ENCODE results near the gene SMIM29. TPM values are rescaled to one million over a fixed set of nuclear protein-coding genes. Genes with fewer than 3 reads are reported as not detected.
"Not testable (repeated sequence)": the region's sequence is repeated elsewhere in the genome, so short reads cannot be mapped to it uniquely, and the experiment has no call there.

The SMIM29 gene
- total RNA-seq, 1 donor from 2014 or later: 19.0 TPM

DNA sequence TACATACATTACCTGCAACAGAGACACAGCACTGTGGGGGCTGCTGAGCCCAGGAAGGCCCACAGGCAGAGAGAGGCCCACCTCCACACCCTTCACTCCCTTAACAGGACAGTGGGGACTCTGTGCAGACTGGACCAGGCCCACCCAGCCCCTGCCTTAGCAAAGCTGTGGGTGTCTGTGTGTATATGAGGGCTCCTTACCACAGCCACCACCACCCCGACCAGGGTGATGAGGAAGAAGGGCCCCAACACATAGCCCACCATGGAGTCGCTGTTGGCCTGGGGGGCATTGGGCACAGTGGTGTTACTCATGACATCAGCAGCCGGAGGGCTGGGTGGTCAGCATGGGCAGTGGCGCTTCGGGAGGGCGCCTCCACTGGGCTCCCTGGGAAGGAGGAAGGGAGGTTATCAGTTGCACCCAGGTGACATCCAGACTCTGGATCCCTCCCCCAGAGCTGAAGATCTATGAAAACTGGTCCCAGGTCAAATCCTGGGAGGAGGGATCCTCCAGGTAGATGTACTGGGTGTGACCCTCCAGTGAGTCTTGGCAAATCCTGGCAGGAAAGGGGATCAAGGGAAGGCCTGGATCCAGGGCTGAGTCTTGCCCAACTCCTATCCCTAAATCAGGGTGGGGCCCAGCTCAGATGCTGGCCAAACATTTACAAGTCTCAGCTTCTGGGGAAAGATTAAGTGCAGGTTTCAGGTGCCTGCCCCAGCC, 1.2 kb downstream of the SMIM29 start:
- H3K27me3 Mint-ChIP-seq (ENCODE audit: low read depth): no peaks in the 10 kb centered on the region
- H3K36me3 Mint-ChIP-seq (ENCODE audit: low read depth): no peaks in the 10 kb centered on the region
- H3K4me3 Mint-ChIP-seq (ENCODE audit: unreplicated experiment): peak overlapping the region; percentile 90
- TF ChIP-seq CTCF (IDR thresholded peaks at IDR 0.05): no peak
- peak overlapping the region; percentile 49 for H3K27ac Mint-ChIP-seq (ENCODE audit: unreplicated experiment)
- H3K4me1 Mint-ChIP-seq (ENCODE audit: low read depth): peaks cover 52% of the 10 kb centered on the region
- DNase-seq (ENCODE audit: low spot score): no peak
- H3K9me3 Mint-ChIP-seq (ENCODE audit: low read depth): no peaks in the 10 kb centered on the region

DNA sequence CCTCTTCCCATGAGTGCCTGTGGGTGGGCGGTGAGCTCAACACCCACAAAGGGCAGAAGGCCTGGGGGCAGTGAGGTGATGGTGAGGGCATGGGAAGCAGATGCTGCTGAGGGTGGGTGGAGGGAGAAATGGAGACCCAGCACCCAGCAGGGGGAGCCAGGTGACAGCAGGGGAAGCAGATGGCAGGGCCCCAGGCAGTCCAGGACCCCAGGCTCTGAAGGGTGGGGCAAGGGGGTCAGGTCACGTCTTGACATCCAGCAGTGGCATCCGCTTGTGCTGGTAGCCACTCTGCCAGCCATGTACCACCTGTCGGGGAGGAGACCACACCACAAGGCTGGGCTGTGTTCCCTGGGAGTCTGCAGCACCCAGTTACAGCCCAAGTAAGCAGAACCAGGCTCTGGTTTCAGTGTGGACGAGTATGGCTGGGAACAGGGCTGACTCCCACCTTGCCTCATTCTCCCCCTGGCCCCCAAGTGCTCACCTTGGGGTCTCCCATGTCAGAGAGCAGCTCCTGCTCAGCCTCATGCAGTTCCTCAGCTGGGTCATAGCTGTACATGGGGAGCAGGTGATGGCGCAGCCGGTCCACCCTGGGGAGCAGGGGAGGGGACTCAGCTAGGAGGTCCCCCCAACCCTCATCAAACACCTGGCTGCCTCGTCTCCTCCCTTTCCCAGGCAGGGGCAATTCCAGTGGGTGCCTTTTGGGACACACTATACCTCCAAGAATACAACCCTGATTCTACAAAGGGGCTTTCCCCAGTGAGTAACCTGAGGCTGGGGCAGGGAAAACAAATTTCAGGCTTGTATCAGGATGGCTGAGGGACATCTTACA, 2.0 kb downstream of the SMIM29 start:
- Mint-ChIP-seq H3K27me3 (ENCODE audit: low read depth) (no peaks in the 10 kb centered on the region), H3K4me3 (ENCODE audit: unreplicated experiment) (no peak overlapping the region), H3K9me3 (ENCODE audit: low read depth) (no peaks in the 10 kb centered on the region), H3K4me1 (ENCODE audit: low read depth) (peaks cover 54% of the 10 kb centered on the region), H3K36me3 (ENCODE audit: low read depth) (no peaks in the 10 kb centered on the region), H3K27ac (ENCODE audit: unreplicated experiment) (no peak overlapping the region)
- DNase-seq (ENCODE audit: low spot score): no peak
- TF ChIP-seq CTCF (IDR thresholded peaks at IDR 0.05): peak; percentile 75

DNA sequence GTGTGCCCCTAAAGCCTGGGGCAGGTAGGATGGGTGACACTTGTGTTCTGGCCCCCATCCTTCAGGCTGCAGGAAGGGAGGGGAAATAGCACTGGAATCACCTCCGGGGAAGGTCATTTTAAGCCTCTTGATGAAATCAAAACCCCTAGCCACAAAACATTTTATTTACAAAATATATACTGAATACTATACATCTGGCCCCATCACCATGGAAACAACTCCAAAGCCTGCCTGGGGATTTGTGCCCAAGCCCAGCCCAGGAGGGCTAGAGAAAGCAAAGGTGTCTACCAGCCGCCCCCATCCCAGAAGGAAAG, 2.6 kb downstream of the SMIM29 start:
- Mint-ChIP-seq H3K4me3 (ENCODE audit: unreplicated experiment) (no peak overlapping the region), H3K4me1 (ENCODE audit: low read depth) (peaks cover 54% of the 10 kb centered on the region), H3K36me3 (ENCODE audit: low read depth) (peaks cover 1% of the 10 kb centered on the region), H3K27me3 (ENCODE audit: low read depth) (no peaks in the 10 kb centered on the region), H3K27ac (ENCODE audit: unreplicated experiment) (peak overlapping the region; percentile 41), H3K9me3 (ENCODE audit: low read depth) (no peaks in the 10 kb centered on the region)
- peak; percentile 0 for DNase-seq (ENCODE audit: low spot score)
- no peak for TF ChIP-seq CTCF (IDR thresholded peaks at IDR 0.05)

DNA sequence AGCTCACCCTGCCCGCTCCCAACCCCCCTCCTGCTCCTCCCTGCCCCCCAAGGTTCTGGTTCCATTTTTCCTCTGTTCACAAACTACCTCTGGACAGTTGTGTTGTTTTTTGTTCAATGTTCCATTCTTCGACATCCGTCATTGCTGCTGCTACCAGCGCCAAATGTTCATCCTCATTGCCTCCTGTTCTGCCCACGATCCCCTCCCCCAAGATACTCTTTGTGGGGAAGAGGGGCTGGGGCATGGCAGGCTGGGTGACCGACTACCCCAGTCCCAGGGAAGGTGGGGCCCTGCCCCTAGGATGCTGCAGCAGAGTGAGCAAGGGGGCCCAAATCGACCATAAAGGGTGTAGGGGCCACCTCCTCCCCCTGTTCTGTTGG, 3.1 kb downstream of the SMIM29 start:
- H3K4me1 Mint-ChIP-seq (ENCODE audit: low read depth): peaks cover 54% of the 10 kb centered on the region
- DNase-seq (ENCODE audit: low spot score): peak; percentile 38
- not testable (repeated sequence) for H3K36me3 Mint-ChIP-seq (ENCODE audit: low read depth); H3K9me3 Mint-ChIP-seq (ENCODE audit: low read depth); H3K27me3 Mint-ChIP-seq (ENCODE audit: low read depth); H3K27ac Mint-ChIP-seq (ENCODE audit: unreplicated experiment); H3K4me3 Mint-ChIP-seq (ENCODE audit: unreplicated experiment)

- H3K4me3 Mint-ChIP-seq (ENCODE audit: unreplicated experiment); H3K9me3 Mint-ChIP-seq (ENCODE audit: low read depth); H3K36me3 Mint-ChIP-seq (ENCODE audit: low read depth); H3K27me3 Mint-ChIP-seq (ENCODE audit: low read depth): not testable (repeated sequence)
- Mint-ChIP-seq H3K27ac (ENCODE audit: unreplicated experiment) (peak overlapping the region; percentile 89), H3K4me1 (ENCODE audit: low read depth) (peaks cover 53% of the 10 kb centered on the region)
- peak; percentile 43 for DNase-seq (ENCODE audit: low spot score)
These were observed 3.6 kb downstream of the SMIM29 start for GRCh38 chr6:34245032-34245760.
